Activated CD4-positive, alpha-beta T cell treated with anti-CD3 and anti-CD28 coated beads for 48 hours (primary cell): ENCODE results near the gene TNFRSF25.
A peak's percentile ranks its signal among the peaks of the same experiment; 100 is the strongest.

ENCODE experiments used
- DNase-seq: peaks from one replicate; pipeline ENCODE4 v3.0.0-alpha.2; 2020

Gene TNFRSF25

GRCh38 chr1:6414443-6414844 is 51.5 kb downstream of the TNFRSF25 start:
- peak; percentile 69 for DNase-seq

DNA sequence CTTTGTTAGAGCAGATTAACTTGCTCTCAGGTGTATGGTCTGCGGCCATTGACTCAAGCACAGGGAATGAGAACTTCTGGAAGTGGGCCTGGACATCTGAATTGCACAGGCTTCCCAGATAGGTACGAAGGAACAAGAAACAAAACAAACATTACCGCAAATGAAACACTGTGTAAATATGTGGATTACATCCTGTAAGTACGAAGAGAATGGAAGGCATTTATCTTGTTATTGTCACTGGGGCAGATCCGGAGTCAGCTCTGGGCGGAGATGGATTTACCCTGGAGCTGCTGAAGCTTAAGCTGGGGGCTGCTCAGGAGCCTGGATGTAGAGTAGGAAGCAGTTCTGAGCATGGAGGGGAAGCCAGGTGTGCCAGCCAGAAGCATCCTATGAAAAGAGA is 53.1 kb downstream of the TNFRSF25 start:
- no peak for DNase-seq
